NCI-H524 (cell line): ENCODE results near the gene PRKG2.
"Not testable (repeated sequence)": the region's sequence is repeated elsewhere in the genome, so short reads cannot be mapped to it uniquely, and the experiment has no call there.

Source experiments
- DNase-seq, 2 experiments: peaks; one replicate each; lab custom pipeline; 2025; lab: John Stamatoyannopoulos, UW

The PRKG2 gene

GRCh38 chr4:81214881-81215868, at the start of gene PRKG2:
PRKG2 (minus strand) TSS chr4:81215222; CDS start chr4:81205047, 10,175 bp downstream.
- DNase-seq, result peak; percentile 52 to 66

GRCh38 chr4:81260443-81261101, 45.5 kb upstream of the PRKG2 start:
- DNase-seq, result no peak

- DNase-seq, result no peak
Observed at GRCh38 chr4:81258841-81259550, 44.0 kb upstream of the PRKG2 start.

- no peak for DNase-seq
Observed at GRCh38 chr4:81257816-81258215, 42.8 kb upstream of the PRKG2 start.

GRCh38 chr4:81257021-81257420, 42.0 kb upstream of the PRKG2 start:
- no peak for DNase-seq

GRCh38 chr4:81256059-81256970, 41.3 kb upstream of the PRKG2 start:
- DNase-seq, result no peak

- no peak for DNase-seq
Observed at GRCh38 chr4:81255524-81255923, 40.5 kb upstream of the PRKG2 start.

- DNase-seq, result no peak
Observed at GRCh38 chr4:81250430-81250829, 35.4 kb upstream of the PRKG2 start.

- no peak for DNase-seq
Observed at GRCh38 chr4:81245218-81246009, 30.4 kb upstream of the PRKG2 start.

- no peak for DNase-seq
Observed at GRCh38 chr4:81237791-81238190, 22.8 kb upstream of the PRKG2 start.

- no peak for DNase-seq
Observed at GRCh38 chr4:81235982-81236749, 21.1 kb upstream of the PRKG2 start.

- DNase-seq, result no peak
Observed at GRCh38 chr4:81227968-81228367, 12.9 kb upstream of the PRKG2 start.

GRCh38 chr4:81227138-81227537, 12.1 kb upstream of the PRKG2 start:
- no peak for DNase-seq

- no peak for DNase-seq
Observed at GRCh38 chr4:81225252-81225651, 10.2 kb upstream of the PRKG2 start.

GRCh38 chr4:81222082-81222472, 7.1 kb upstream of the PRKG2 start:
- DNase-seq, result not testable (repeated sequence)

GRCh38 chr4:81221303-81222081, 6.5 kb upstream of the PRKG2 start:
- DNase-seq, result no peak

GRCh38 chr4:81220271-81220670, 5.2 kb upstream of the PRKG2 start:
- DNase-seq, result no peak

GRCh38 chr4:81218206-81218605, 3.2 kb upstream of the PRKG2 start:
- no peak for DNase-seq

- no peak for DNase-seq
Observed at GRCh38 chr4:81217779-81218178, 2.8 kb upstream of the PRKG2 start.
